ENCODE data around the gene PHEX. TPM values are rescaled to one million over a fixed set of nuclear protein-coding genes. Genes with fewer than 3 reads are reported as not detected.

PHEX gene
- total RNA-seq, 4 donors from 2014 or later, result 0.05 TPM; not detected in 3

DNA sequence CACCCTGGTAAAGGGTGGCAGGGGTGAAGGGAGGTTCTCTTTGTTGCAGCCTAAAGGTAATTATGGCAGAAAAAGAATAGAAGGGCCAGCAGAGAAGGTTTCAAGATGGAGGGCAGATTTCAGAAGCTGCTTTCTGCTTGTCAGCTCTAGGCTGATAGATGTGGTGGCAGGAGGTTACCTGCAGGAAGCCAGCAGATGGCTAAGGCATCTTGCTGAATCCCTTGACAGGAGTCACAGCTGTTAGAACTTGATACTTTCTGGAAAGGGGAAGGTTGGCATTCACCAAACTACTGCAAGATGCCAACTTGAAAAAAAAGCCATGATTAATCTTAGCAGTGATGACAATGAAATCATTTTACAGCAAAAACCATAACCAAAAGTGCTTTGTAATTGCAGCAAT lies 171.1 kb downstream of the PHEX start:
- Histone ChIP-seq H3K27me3 (no peaks in the 10 kb centered on the region), H3K27ac (no peak overlapping the region), H3K4me1 (no peaks in the 10 kb centered on the region), H3K4me3 (no peak overlapping the region), H3K36me3 (no peaks in the 10 kb centered on the region), H3K9me3 (no peaks in the 10 kb centered on the region)
- ATAC-seq (no peak), DNase-seq (no peak)
- TF ChIP-seq, protein P1, sequence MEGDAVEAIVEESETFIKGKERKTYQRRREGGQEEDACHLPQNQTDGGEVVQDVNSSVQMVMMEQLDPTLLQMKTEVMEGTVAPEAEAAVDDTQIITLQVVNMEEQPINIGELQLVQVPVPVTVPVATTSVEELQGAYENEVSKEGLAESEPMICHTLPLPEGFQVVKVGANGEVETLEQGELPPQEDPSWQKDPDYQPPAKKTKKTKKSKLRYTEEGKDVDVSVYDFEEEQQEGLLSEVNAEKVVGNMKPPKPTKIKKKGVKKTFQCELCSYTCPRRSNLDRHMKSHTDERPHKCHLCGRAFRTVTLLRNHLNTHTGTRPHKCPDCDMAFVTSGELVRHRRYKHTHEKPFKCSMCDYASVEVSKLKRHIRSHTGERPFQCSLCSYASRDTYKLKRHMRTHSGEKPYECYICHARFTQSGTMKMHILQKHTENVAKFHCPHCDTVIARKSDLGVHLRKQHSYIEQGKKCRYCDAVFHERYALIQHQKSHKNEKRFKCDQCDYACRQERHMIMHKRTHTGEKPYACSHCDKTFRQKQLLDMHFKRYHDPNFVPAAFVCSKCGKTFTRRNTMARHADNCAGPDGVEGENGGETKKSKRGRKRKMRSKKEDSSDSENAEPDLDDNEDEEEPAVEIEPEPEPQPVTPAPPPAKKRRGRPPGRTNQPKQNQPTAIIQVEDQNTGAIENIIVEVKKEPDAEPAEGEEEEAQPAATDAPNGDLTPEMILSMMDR (IDR thresholded peaks at IDR 0.05 in 4 of 5, conservative IDR thresholded peaks at IDR 0.05 in 1 of 5), result no peak
- TF ChIP-seq POLR2A (IDR thresholded peaks at IDR 0.05), result no peak
- intact Hi-C loops (cut with DNase I; ENCODE audit: low total_unique reads), result no loop called here
- in situ Hi-C loops (cut with MboI; ENCODE audit: low sequenced_read_pairs in 4 of 4), result no loop called here

DNA sequence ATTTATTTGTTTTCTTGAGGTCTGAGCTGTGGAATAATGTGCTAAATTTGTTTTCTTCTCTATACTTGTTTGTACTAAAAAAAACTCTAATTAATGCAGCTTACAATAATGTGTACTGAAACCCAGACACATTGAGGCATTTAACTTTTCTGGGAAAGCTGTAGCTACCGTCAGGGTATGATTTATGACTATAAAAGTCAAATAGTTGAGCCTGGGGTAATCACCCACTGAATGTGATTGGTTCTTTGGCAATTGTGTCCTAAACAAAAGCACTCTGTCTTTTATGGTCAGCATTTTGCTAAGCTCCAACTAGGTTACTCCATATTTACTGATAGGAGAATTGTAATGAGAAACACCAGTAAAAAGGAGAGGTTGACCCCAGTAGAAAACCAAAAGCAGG lies 174.7 kb downstream of the PHEX start:
- Histone ChIP-seq H3K27me3 (no peaks in the 10 kb centered on the region), H3K4me3 (no peak overlapping the region), H3K9me3 (no peaks in the 10 kb centered on the region), H3K27ac (no peak overlapping the region), H3K4me1 (no peaks in the 10 kb centered on the region), H3K36me3 (no peaks in the 10 kb centered on the region)
- intact Hi-C loops (cut with DNase I; ENCODE audit: low total_unique reads) (no loop called here), in situ Hi-C loops (cut with MboI; ENCODE audit: low sequenced_read_pairs in 4 of 4) (no loop called here)
- no peak for ATAC-seq
- TF ChIP-seq, protein P1 (IDR thresholded peaks at IDR 0.05 in 4 of 5, conservative IDR thresholded peaks at IDR 0.05 in 1 of 5), result no peak
- no peak for TF ChIP-seq POLR2A (IDR thresholded peaks at IDR 0.05)
- no peak for DNase-seq

DNA sequence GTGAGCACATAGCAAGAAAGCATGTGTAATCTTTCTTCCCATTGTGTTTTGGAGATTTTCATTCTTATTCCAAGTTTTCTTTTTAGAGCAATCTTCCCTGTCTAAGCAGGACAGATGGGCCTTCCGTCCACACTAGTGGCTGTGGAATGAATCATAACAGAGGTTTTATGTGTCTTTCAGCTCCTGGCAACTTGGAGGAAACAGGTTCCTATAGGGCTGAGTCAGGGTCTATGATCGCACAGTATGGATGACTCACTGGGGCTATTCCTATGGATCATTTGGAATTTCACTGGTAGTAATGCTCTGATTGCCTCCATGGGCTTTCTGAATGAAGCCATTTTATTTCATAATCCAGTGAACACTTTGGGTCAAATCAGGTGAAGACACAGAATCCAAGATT lies 188.8 kb downstream of the PHEX start:
- no peak for TF ChIP-seq POLR2A (IDR thresholded peaks at IDR 0.05)
- TF ChIP-seq, protein P1 (IDR thresholded peaks at IDR 0.05 in 4 of 5, conservative IDR thresholded peaks at IDR 0.05 in 1 of 5), result no peak
- DNase-seq (no peak), ATAC-seq (no peak)
- Histone ChIP-seq H3K36me3 (no peaks in the 10 kb centered on the region), H3K27me3 (no peaks in the 10 kb centered on the region), H3K9me3 (no peaks in the 10 kb centered on the region), H3K27ac (no peak overlapping the region), H3K4me1 (no peaks in the 10 kb centered on the region), H3K4me3 (no peak overlapping the region)
- in situ Hi-C loops (cut with MboI; ENCODE audit: low sequenced_read_pairs in 4 of 4), result no loop called here
- intact Hi-C loops (cut with DNase I; ENCODE audit: low total_unique reads), result no loop called here

DNA sequence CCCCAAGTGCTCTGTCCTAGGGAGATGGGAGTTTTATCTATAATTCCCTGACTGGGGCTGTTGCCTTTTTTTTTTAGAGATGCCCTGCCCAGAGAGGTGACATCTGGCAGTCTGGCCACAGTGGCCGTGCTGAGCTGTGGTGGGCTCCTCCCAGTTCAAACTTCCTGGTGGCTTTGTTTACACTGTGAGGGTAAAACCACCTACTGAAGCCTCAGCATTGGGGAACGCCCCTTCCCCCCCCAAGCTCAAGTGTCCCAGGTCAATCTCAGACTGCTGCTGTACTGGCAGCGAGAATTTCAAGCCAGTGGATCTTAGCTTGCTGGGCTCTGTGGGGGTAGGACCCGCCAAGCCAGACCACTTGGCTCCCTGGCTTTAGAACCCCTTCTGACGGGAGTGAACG lies 202.3 kb downstream of the PHEX start:
- in situ Hi-C loops (cut with MboI; ENCODE audit: low sequenced_read_pairs in 4 of 4) (no loop called here), intact Hi-C loops (cut with DNase I; ENCODE audit: low total_unique reads) (no loop called here)
- TF ChIP-seq POLR2A (IDR thresholded peaks at IDR 0.05), result no peak
- TF ChIP-seq, protein P1 (IDR thresholded peaks at IDR 0.05 in 4 of 5, conservative IDR thresholded peaks at IDR 0.05 in 1 of 5), result no peak

DNA sequence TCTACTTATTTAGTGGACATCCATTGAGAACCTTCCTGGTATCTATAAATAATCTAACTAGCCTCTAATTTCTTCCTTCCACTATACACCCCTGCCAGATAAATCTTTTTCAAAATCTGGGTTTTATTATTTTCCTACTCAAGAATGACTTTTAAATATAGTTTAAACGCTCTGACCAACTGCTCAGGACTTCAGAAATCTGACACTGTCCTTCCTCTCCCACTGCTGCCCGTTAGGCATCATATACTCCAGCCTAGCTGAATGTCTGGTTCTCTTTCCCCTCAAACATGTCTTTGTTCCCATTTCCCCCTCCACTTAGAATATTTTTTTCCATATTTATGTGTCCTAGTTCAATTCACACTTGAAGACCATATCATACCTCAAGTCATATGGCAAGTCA lies 205.4 kb downstream of the PHEX start:
- DNase-seq (no peak), ATAC-seq (no peak)
- Histone ChIP-seq H3K36me3 (no peaks in the 10 kb centered on the region), H3K27me3 (no peaks in the 10 kb centered on the region), H3K4me3 (no peak overlapping the region), H3K27ac (no peak overlapping the region), H3K9me3 (no peaks in the 10 kb centered on the region), H3K4me1 (no peaks in the 10 kb centered on the region)
- intact Hi-C loops (cut with DNase I; ENCODE audit: low total_unique reads), result no loop called here
- in situ Hi-C loops (cut with MboI; ENCODE audit: low sequenced_read_pairs in 4 of 4), result no loop called here
- no peak for TF ChIP-seq POLR2A (IDR thresholded peaks at IDR 0.05)
- TF ChIP-seq, protein P1 (IDR thresholded peaks at IDR 0.05 in 4 of 5, conservative IDR thresholded peaks at IDR 0.05 in 1 of 5), result no peak

More for the DNA sequence above, 202.3 kb downstream of the PHEX start:
- no peak overlapping the region for H3K27ac ChIP-seq
- H3K9me3 ChIP-seq, result no peaks in the 10 kb centered on the region
- no peaks in the 10 kb centered on the region for H3K4me1 ChIP-seq
- no peak for DNase-seq
- H3K27me3 ChIP-seq, result no peaks in the 10 kb centered on the region
- H3K4me3 ChIP-seq, result no peak overlapping the region
- H3K36me3 ChIP-seq, result no peaks in the 10 kb centered on the region
- no peak for ATAC-seq

Data from gastrocnemius medialis (tissue), 4 donors.